GM19328 (cell line): ENCODE results near the gene CTSH.

Experiments used
- ATAC-seq: cut with Tn5 transposase; IDR thresholded peaks from one replicate; pipeline ENCODE4 v1.9.1; 2021; ENCODE audit warnings: mild to moderate bottlenecking, moderate library complexity; ENCODE audit not compliant: unreplicated experiment

CTSH gene

GRCh38 chr15:78944669-78945407 lies at the start of gene CTSH:
CTSH (minus strand) TSS chr15:78945046; CDS start chr15:78944981, 65 bp downstream.
- ATAC-seq = peak; percentile 80

GRCh38 chr15:78993931-78994530 lies 49.2 kb upstream of the CTSH start:
- no peak for ATAC-seq

- no peak for ATAC-seq
These were observed 48.5 kb upstream of the CTSH start for GRCh38 chr15:78993257-78993930.

- no peak for ATAC-seq
These were observed 47.8 kb upstream of the CTSH start for GRCh38 chr15:78992416-78993256.

- no peak for ATAC-seq
These were observed 47.0 kb upstream of the CTSH start for GRCh38 chr15:78991879-78992278.

GRCh38 chr15:78991476-78991875 lies 46.6 kb upstream of the CTSH start:
- ATAC-seq = no peak

GRCh38 chr15:78990278-78990677 lies 45.4 kb upstream of the CTSH start:
- ATAC-seq = no peak

- ATAC-seq = no peak
These were observed 44.9 kb upstream of the CTSH start for GRCh38 chr15:78989701-78990240.

- ATAC-seq = no peak
These were observed 43.6 kb upstream of the CTSH start for GRCh38 chr15:78988361-78988911.

- no peak for ATAC-seq
These were observed 42.9 kb upstream of the CTSH start for GRCh38 chr15:78987556-78988360.

GRCh38 chr15:78985859-78986475 lies 41.1 kb upstream of the CTSH start:
- no peak for ATAC-seq

GRCh38 chr15:78984041-78984440 lies 39.2 kb upstream of the CTSH start:
- no peak for ATAC-seq

GRCh38 chr15:78983146-78983918 lies 38.5 kb upstream of the CTSH start:
- no peak for ATAC-seq

- no peak for ATAC-seq
These were observed 37.9 kb upstream of the CTSH start for GRCh38 chr15:78982736-78983135.

GRCh38 chr15:78981532-78982313 lies 36.9 kb upstream of the CTSH start:
- ATAC-seq = no peak

- no peak for ATAC-seq
These were observed 34.8 kb upstream of the CTSH start for GRCh38 chr15:78979456-78980320.
